ENCODE data around the gene LRRC41.

DNA sequence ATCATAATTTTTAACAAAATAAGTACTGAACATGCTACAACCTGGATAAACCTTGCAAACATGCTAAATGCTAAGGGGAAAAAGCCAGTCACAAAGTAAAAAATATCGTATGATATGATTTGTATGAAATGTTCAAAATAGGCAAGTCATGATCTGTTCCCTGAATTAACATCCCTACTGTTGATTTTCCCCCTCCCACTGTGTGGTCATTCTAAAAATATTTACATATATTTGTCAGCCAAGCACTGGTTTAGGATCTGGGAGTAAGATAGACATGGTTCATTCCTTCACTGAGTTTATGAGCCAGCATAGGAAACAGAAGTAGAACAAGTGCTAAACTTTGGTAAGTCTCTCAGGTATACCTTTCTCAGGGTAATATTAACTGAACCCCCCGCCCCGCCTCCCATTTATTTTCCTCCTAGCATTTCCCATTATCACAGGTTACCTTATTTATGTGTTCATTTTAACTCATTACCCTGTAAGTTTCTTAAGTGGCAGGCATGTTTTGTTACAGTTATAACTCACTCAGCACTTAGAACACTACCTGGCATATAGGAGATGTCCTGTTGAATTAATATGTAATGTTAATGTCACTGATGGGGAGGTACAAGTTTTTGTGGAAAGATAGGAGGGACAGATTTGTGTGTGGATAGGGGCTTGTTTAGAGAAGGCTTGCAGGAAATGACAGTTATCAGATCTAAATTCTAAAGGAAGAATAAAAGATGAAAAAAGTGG is 12.4 kb upstream of the LRRC41 start:
- no peak for TF ChIP-seq ZNF837 (tag by site-specific recombination; IDR thresholded peaks at IDR 0.05)
- TF ChIP-seq ZNF24 (tag by site-specific recombination; IDR thresholded peaks at IDR 0.05): no peak
- TF ChIP-seq, protein P1, sequence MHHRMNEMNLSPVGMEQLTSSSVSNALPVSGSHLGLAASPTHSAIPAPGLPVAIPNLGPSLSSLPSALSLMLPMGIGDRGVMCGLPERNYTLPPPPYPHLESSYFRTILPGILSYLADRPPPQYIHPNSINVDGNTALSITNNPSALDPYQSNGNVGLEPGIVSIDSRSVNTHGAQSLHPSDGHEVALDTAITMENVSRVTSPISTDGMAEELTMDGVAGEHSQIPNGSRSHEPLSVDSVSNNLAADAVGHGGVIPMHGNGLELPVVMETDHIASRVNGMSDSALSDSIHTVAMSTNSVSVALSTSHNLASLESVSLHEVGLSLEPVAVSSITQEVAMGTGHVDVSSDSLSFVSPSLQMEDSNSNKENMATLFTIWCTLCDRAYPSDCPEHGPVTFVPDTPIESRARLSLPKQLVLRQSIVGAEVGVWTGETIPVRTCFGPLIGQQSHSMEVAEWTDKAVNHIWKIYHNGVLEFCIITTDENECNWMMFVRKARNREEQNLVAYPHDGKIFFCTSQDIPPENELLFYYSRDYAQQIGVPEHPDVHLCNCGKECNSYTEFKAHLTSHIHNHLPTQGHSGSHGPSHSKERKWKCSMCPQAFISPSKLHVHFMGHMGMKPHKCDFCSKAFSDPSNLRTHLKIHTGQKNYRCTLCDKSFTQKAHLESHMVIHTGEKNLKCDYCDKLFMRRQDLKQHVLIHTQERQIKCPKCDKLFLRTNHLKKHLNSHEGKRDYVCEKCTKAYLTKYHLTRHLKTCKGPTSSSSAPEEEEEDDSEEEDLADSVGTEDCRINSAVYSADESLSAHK (tag by site-specific recombination; IDR thresholded peaks at IDR 0.05): no peak
- TF ChIP-seq, protein P2, sequence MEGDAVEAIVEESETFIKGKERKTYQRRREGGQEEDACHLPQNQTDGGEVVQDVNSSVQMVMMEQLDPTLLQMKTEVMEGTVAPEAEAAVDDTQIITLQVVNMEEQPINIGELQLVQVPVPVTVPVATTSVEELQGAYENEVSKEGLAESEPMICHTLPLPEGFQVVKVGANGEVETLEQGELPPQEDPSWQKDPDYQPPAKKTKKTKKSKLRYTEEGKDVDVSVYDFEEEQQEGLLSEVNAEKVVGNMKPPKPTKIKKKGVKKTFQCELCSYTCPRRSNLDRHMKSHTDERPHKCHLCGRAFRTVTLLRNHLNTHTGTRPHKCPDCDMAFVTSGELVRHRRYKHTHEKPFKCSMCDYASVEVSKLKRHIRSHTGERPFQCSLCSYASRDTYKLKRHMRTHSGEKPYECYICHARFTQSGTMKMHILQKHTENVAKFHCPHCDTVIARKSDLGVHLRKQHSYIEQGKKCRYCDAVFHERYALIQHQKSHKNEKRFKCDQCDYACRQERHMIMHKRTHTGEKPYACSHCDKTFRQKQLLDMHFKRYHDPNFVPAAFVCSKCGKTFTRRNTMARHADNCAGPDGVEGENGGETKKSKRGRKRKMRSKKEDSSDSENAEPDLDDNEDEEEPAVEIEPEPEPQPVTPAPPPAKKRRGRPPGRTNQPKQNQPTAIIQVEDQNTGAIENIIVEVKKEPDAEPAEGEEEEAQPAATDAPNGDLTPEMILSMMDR (tag by site-specific recombination; IDR thresholded peaks at IDR 0.05): no peak
- TF ChIP-seq SETDB1 (IDR thresholded peaks at IDR 0.05; ENCODE audit: insufficient read length, low read length): no peak
- TF ChIP-seq, protein P3, sequence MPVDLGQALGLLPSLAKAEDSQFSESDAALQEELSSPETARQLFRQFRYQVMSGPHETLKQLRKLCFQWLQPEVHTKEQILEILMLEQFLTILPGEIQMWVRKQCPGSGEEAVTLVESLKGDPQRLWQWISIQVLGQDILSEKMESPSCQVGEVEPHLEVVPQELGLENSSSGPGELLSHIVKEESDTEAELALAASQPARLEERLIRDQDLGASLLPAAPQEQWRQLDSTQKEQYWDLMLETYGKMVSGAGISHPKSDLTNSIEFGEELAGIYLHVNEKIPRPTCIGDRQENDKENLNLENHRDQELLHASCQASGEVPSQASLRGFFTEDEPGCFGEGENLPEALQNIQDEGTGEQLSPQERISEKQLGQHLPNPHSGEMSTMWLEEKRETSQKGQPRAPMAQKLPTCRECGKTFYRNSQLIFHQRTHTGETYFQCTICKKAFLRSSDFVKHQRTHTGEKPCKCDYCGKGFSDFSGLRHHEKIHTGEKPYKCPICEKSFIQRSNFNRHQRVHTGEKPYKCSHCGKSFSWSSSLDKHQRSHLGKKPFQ (tag by site-specific recombination; IDR thresholded peaks at IDR 0.05): no peak
- no peak for TF ChIP-seq SALL2 (tag by site-specific recombination; IDR thresholded peaks at IDR 0.05; ENCODE audit: borderline replicate concordance)
- no peak for TF ChIP-seq ZNF571 (tag by site-specific recombination; IDR thresholded peaks at IDR 0.05)
- TF ChIP-seq ZBTB20 (tag by site-specific recombination; IDR thresholded peaks at IDR 0.05): no peak
- TF ChIP-seq ZNF184 (tag by site-specific recombination; IDR thresholded peaks at IDR 0.05): no peak
- TF ChIP-seq, protein P4, sequence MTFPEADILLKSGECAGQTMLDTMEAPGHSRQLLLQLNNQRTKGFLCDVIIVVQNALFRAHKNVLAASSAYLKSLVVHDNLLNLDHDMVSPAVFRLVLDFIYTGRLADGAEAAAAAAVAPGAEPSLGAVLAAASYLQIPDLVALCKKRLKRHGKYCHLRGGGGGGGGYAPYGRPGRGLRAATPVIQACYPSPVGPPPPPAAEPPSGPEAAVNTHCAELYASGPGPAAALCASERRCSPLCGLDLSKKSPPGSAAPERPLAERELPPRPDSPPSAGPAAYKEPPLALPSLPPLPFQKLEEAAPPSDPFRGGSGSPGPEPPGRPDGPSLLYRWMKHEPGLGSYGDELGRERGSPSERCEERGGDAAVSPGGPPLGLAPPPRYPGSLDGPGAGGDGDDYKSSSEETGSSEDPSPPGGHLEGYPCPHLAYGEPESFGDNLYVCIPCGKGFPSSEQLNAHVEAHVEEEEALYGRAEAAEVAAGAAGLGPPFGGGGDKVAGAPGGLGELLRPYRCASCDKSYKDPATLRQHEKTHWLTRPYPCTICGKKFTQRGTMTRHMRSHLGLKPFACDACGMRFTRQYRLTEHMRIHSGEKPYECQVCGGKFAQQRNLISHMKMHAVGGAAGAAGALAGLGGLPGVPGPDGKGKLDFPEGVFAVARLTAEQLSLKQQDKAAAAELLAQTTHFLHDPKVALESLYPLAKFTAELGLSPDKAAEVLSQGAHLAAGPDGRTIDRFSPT (tag by site-specific recombination; IDR thresholded peaks at IDR 0.05): no peak
- TF ChIP-seq TCF7L2 (IDR thresholded peaks at IDR 0.05; ENCODE audit: borderline replicate concordance, low read depth, low read length): no peak

Measured in HEK293 (cell line).